Measurements from ENCODE around the gene HYAL2.
A peak's percentile ranks its signal among the peaks of the same experiment; 100 is the strongest.

The HYAL2 gene

GRCh38 chr3:50350527-50351322 is 28.2 kb upstream of the HYAL2 start, which contains the start of the genes CYB561D2 and NPRL2:
Gene CYB561D2 (plus strand): TSS chr3:50350862. CDS start chr3:50351434, 572 bp downstream.
Gene NPRL2 (minus strand): TSS chr3:50350775. CDS start chr3:50350652, 123 bp downstream.
- peak; percentile 97 for DNase-seq (ENCODE audit: low spot score)

GRCh38 chr3:50350213-50350526 is 27.6 kb upstream of the HYAL2 start:
- no peak for DNase-seq (ENCODE audit: low spot score)

GRCh38 chr3:50347187-50347813 is 24.8 kb upstream of the HYAL2 start:
- DNase-seq (ENCODE audit: low spot score), result peak; percentile 74

- DNase-seq (ENCODE audit: low spot score), result peak; percentile 94
Observed at GRCh38 chr3:50345586-50346234, 23.2 kb upstream of the HYAL2 start, which contains the start of gene ZMYND10. Gene ZMYND10 (minus strand): TSS chr3:50345732. CDS start chr3:50345579, 153 bp downstream.

GRCh38 chr3:50345008-50345407 is 22.5 kb upstream of the HYAL2 start:
- no peak for DNase-seq (ENCODE audit: low spot score)

GRCh38 chr3:50342813-50343633 is 20.5 kb upstream of the HYAL2 start:
- no peak for DNase-seq (ENCODE audit: low spot score)

- DNase-seq (ENCODE audit: low spot score), result no peak
Observed at GRCh38 chr3:50341996-50342650, 19.6 kb upstream of the HYAL2 start.

- DNase-seq (ENCODE audit: low spot score), result no peak
Observed at GRCh38 chr3:50341537-50341936, 19.0 kb upstream of the HYAL2 start.

- DNase-seq (ENCODE audit: low spot score), result no peak
Observed at GRCh38 chr3:50340448-50341329, 18.1 kb upstream of the HYAL2 start, which contains the start of gene RASSF1. Gene RASSF1 (minus strand): TSS chr3:50340836. CDS start chr3:50340805, 31 bp downstream.

- DNase-seq (ENCODE audit: low spot score), result no peak
Observed at GRCh38 chr3:50340147-50340447, 17.6 kb upstream of the HYAL2 start.

GRCh38 chr3:50339485-50340146 is 17.1 kb upstream of the HYAL2 start:
- no peak for DNase-seq (ENCODE audit: low spot score)

GRCh38 chr3:50338965-50339364 is 16.4 kb upstream of the HYAL2 start:
- DNase-seq (ENCODE audit: low spot score), result no peak

- DNase-seq (ENCODE audit: low spot score), result peak; percentile 98
Observed at GRCh38 chr3:50337175-50337861, 14.8 kb upstream of the HYAL2 start.

- DNase-seq (ENCODE audit: low spot score), result no peak
Observed at GRCh38 chr3:50336452-50337174, 14.1 kb upstream of the HYAL2 start.

GRCh38 chr3:50334339-50335075 is 12.0 kb upstream of the HYAL2 start:
- DNase-seq (ENCODE audit: low spot score), result no peak

GRCh38 chr3:50333744-50334328 is 11.3 kb upstream of the HYAL2 start:
- no peak for DNase-seq (ENCODE audit: low spot score)

- DNase-seq (ENCODE audit: low spot score), result no peak
Observed at GRCh38 chr3:50331364-50331907, 8.9 kb upstream of the HYAL2 start.

Measured in D341Med (cell line).